ENCODE data around the gene LSM7.

LSM7 gene

DNA sequence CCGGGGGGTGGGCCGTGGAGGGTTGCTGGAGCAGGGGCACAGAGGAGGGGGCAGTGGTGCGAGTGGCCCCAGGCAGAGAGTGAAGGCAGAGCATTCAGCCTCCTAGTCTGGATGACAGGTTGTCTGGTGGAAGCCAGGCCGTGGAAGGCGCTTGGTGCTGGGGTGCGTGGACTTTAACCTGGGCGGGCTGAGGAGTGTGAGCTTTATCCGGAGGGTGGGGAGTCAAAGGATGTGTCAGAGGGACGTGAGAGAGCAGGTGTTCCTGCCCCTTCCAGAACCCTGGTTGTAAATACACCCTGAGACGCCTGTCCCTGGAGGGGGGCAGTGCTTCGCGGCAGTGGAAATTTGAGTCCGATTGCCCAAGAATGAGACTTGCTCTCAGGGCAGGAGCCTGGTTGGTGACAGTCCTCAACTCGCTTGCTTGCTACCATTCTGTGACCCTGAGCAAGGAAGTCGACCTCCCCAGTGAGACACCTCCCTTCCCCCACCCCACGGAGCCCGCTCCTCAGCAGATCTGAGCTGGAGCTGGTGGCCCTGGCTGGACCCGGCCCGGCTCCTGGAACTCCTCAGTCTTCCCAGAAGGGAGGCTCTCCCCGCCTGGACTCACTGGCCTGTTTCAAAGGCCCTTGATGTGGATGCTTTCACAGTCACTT, 2.4 kb upstream of the LSM7 start:
- H3K4me3 ChIP-seq (ENCODE audit: low read depth, low read length): no peak overlapping the region

DNA sequence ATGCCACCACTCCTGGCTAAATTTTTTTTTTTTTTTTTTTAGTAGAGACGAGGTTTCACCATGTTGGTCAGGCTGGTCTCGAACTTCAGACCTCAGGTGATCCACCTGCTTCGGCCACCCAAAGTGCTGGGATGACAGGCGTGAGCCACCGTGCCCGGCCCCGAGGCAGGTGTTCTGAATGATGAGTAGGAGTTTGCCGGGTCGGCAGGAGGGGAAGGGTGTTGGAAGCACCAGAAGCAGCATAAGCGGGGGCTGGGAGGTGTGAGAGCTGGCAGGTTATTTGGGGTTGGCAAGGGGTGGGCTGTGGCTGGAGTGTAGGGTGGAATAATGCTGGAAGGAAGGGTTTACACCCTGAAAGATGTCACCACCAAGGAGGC, 1.9 kb upstream of the LSM7 start:
- H3K4me2 ChIP-seq (ENCODE audit: low read length): no peak overlapping the region
- no peak overlapping the region for H3K27ac ChIP-seq (ENCODE audit: low read depth, low read length)
- H2BK120ac ChIP-seq (ENCODE audit: insufficient read depth, low read length, poor library complexity): no peak overlapping the region
- peaks cover 9 to 12% of the 10 kb centered on the region in 2 experiments for H3K36me3 ChIP-seq (ENCODE audit: control insufficient read depth in 1 of 2, insufficient read depth in 2 of 2, low read length in 2 of 2)
- H3K23ac ChIP-seq (ENCODE audit: low read length): no peak overlapping the region
- H4K12ac ChIP-seq (ENCODE audit: low read depth, low read length): no peak overlapping the region
- H3K79me2 ChIP-seq (ENCODE audit: control insufficient read depth, insufficient read depth, low read length, poor library complexity): peaks cover 10% of the 10 kb centered on the region
- peaks cover 8% of the 10 kb centered on the region for H3K79me1 ChIP-seq (ENCODE audit: low read length)
- no peak overlapping the region for H3K4me3 ChIP-seq (ENCODE audit: low read depth, low read length)
- no peak overlapping the region for H2AFZ ChIP-seq (ENCODE audit: insufficient read depth, low read length, poor library complexity)
- peaks cover 8 to 19% of the 10 kb centered on the region in 2 experiments for H3K4me1 ChIP-seq (ENCODE audit: control insufficient read depth in 1 of 2, insufficient read depth in 2 of 2, low read length in 2 of 2)
- no peak for DNase-seq
- no peak overlapping the region for H3K9ac ChIP-seq (ENCODE audit: low read length)
- H3K9me3 ChIP-seq (ENCODE audit: insufficient read depth, low read depth, low read length): no peaks in the 10 kb centered on the region
- H3K14ac ChIP-seq (ENCODE audit: low read length): no peak overlapping the region
- H3K4ac ChIP-seq (ENCODE audit: low read depth, low read length): no peak overlapping the region
- H3K27me3 ChIP-seq (ENCODE audit: insufficient read depth, low read length): no peaks in the 10 kb centered on the region
- no peak overlapping the region for H2AK5ac ChIP-seq (ENCODE audit: low read length)
- H2BK5ac ChIP-seq (ENCODE audit: low read depth, low read length, poor library complexity): no peak overlapping the region
- WGBS (ENCODE audit: extremely low coverage, insufficient coverage, insufficient read length): no CpG with 5 or more reads among the region's 10 CpGs
- no peak overlapping the region for H4K8ac ChIP-seq (ENCODE audit: low read depth, low read length)
- H4K91ac ChIP-seq (ENCODE audit: low read depth, low read length): no peak overlapping the region
- no peak overlapping the region for H2BK12ac ChIP-seq (ENCODE audit: low read length)
- H3K18ac ChIP-seq (ENCODE audit: low read length): no peak overlapping the region

More for the DNA sequence above, 2.4 kb upstream of the LSM7 start:
- H3K14ac ChIP-seq (ENCODE audit: low read length): no peak overlapping the region
- H3K4me1 ChIP-seq (ENCODE audit: control insufficient read depth in 1 of 2, insufficient read depth in 2 of 2, low read length in 2 of 2): peaks cover 8 to 19% of the 10 kb centered on the region in 2 experiments
- H3K9me3 ChIP-seq (ENCODE audit: insufficient read depth, low read depth, low read length): peaks cover 3% of the 10 kb centered on the region
- no peak overlapping the region for H4K91ac ChIP-seq (ENCODE audit: low read depth, low read length)
- WGBS (ENCODE audit: extremely low coverage, insufficient coverage, insufficient read length): no CpG with 5 or more reads among the region's 20 CpGs
- no peak for DNase-seq
- H2BK12ac ChIP-seq (ENCODE audit: low read length): no peak overlapping the region
- no peak overlapping the region for H2AFZ ChIP-seq (ENCODE audit: insufficient read depth, low read length, poor library complexity)
- H2BK120ac ChIP-seq (ENCODE audit: insufficient read depth, low read length, poor library complexity): no peak overlapping the region
- no peak overlapping the region for H2BK5ac ChIP-seq (ENCODE audit: low read depth, low read length, poor library complexity)
- peaks cover 8% of the 10 kb centered on the region for H3K79me1 ChIP-seq (ENCODE audit: low read length)
- no peak overlapping the region for H4K12ac ChIP-seq (ENCODE audit: low read depth, low read length)
- no peak overlapping the region for H2AK5ac ChIP-seq (ENCODE audit: low read length)
- no peak overlapping the region for H3K27ac ChIP-seq (ENCODE audit: low read depth, low read length)
- no peak overlapping the region for H3K23ac ChIP-seq (ENCODE audit: low read length)
- peaks cover 4 to 8% of the 10 kb centered on the region in 2 experiments for H3K36me3 ChIP-seq (ENCODE audit: control insufficient read depth in 1 of 2, insufficient read depth in 2 of 2, low read length in 2 of 2)
- H3K79me2 ChIP-seq (ENCODE audit: control insufficient read depth, insufficient read depth, low read length, poor library complexity): peaks cover 10% of the 10 kb centered on the region
- H3K27me3 ChIP-seq (ENCODE audit: insufficient read depth, low read length): no peaks in the 10 kb centered on the region
- no peak overlapping the region for H4K8ac ChIP-seq (ENCODE audit: low read depth, low read length)
- peak overlapping the region; percentile 23 for H3K4ac ChIP-seq (ENCODE audit: low read depth, low read length)
- H3K18ac ChIP-seq (ENCODE audit: low read length): no peak overlapping the region
- no peak overlapping the region for H3K4me2 ChIP-seq (ENCODE audit: low read length)
- no peak overlapping the region for H3K9ac ChIP-seq (ENCODE audit: low read length)

DNA sequence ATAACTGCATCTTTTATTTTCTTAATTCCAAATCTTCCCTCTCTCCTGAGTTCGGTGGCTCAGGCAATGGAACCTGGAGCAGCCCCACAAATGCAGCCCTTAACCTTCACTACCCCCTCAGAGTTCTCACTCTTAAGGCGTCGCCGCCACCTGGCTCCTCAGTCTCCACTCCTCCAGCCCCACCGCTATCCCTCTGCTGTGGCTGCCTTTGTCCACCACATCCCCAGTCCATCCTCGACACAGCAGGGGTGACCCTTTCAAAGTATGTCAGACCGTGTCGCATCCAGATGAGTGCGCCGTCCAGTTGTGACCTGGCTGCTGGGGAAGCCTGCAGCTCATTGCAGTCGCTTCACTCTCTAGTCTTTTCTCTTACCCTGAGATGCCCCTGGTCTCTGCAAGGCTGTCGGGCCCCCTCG, 1.1 kb upstream of the LSM7 start:
- H3K4me3 ChIP-seq (ENCODE audit: low read depth, low read length): peak overlapping the region; percentile 54
- peaks cover 8 to 19% of the 10 kb centered on the region in 2 experiments for H3K4me1 ChIP-seq (ENCODE audit: control insufficient read depth in 1 of 2, insufficient read depth in 2 of 2, low read length in 2 of 2)
- H3K23ac ChIP-seq (ENCODE audit: low read length): no peak overlapping the region
- peaks cover 8% of the 10 kb centered on the region for H3K79me1 ChIP-seq (ENCODE audit: low read length)
- peaks cover 10% of the 10 kb centered on the region for H3K79me2 ChIP-seq (ENCODE audit: control insufficient read depth, insufficient read depth, low read length, poor library complexity)
- peaks cover 16 to 17% of the 10 kb centered on the region in 2 experiments for H3K36me3 ChIP-seq (ENCODE audit: control insufficient read depth in 1 of 2, insufficient read depth in 2 of 2, low read length in 2 of 2)
- H3K4me2 ChIP-seq (ENCODE audit: low read length): peak overlapping the region; percentile 100
- no CpG with 5 or more reads among the region's 13 CpGs for WGBS (ENCODE audit: extremely low coverage, insufficient coverage, insufficient read length)
- no peak overlapping the region for H2BK12ac ChIP-seq (ENCODE audit: low read length)
- no peak overlapping the region for H2AFZ ChIP-seq (ENCODE audit: insufficient read depth, low read length, poor library complexity)
- no peak overlapping the region for H4K91ac ChIP-seq (ENCODE audit: low read depth, low read length)
- H4K8ac ChIP-seq (ENCODE audit: low read depth, low read length): no peak overlapping the region
- peak overlapping the region; percentile 7 for H3K4ac ChIP-seq (ENCODE audit: low read depth, low read length)
- no peak overlapping the region for H2BK5ac ChIP-seq (ENCODE audit: low read depth, low read length, poor library complexity)
- H3K14ac ChIP-seq (ENCODE audit: low read length): no peak overlapping the region
- H3K9ac ChIP-seq (ENCODE audit: low read length): no peak overlapping the region
- H3K9me3 ChIP-seq (ENCODE audit: insufficient read depth, low read depth, low read length): no peaks in the 10 kb centered on the region
- peak overlapping the region; percentile 63 for H4K12ac ChIP-seq (ENCODE audit: low read depth, low read length)
- H3K27ac ChIP-seq (ENCODE audit: low read depth, low read length): no peak overlapping the region
- H3K18ac ChIP-seq (ENCODE audit: low read length): no peak overlapping the region
- no peak overlapping the region for H2BK120ac ChIP-seq (ENCODE audit: insufficient read depth, low read length, poor library complexity)
- H2AK5ac ChIP-seq (ENCODE audit: low read length): peak overlapping the region; percentile 82
- H3K27me3 ChIP-seq (ENCODE audit: insufficient read depth, low read length): no peaks in the 10 kb centered on the region
- no peak for DNase-seq

- peak overlapping the region; percentile 82 for H2AK5ac ChIP-seq (ENCODE audit: low read length)
- no peak overlapping the region for H3K27ac ChIP-seq (ENCODE audit: low read depth, low read length)
- H2BK12ac ChIP-seq (ENCODE audit: low read length): no peak overlapping the region
- no peaks in the 10 kb centered on the region for H3K27me3 ChIP-seq (ENCODE audit: insufficient read depth, low read length)
- H2BK5ac ChIP-seq (ENCODE audit: low read depth, low read length, poor library complexity): peak overlapping the region; percentile 13
- H4K12ac ChIP-seq (ENCODE audit: low read depth, low read length): peak overlapping the region; percentile 63
- peaks cover 8% of the 10 kb centered on the region for H3K79me1 ChIP-seq (ENCODE audit: low read length)
- H3K18ac ChIP-seq (ENCODE audit: low read length): peak overlapping the region; percentile 60
- no peaks in the 10 kb centered on the region for H3K9me3 ChIP-seq (ENCODE audit: insufficient read depth, low read depth, low read length)
- peak overlapping the region; percentile 67 for H4K8ac ChIP-seq (ENCODE audit: low read depth, low read length)
- no peak overlapping the region for H3K23ac ChIP-seq (ENCODE audit: low read length)
- H3K4ac ChIP-seq (ENCODE audit: low read depth, low read length): peak overlapping the region; percentile 98
- peak overlapping the region; percentile 100 for H3K4me2 ChIP-seq (ENCODE audit: low read length)
- peak overlapping the region; percentile 81 for H4K91ac ChIP-seq (ENCODE audit: low read depth, low read length)
- H2AFZ ChIP-seq (ENCODE audit: insufficient read depth, low read length, poor library complexity): peak overlapping the region; percentile 80
- no peak for DNase-seq
- WGBS (ENCODE audit: extremely low coverage, insufficient coverage, insufficient read length): no CpG with 5 or more reads among the region's 16 CpGs
- peak overlapping the region; percentile 99 for H3K4me3 ChIP-seq (ENCODE audit: low read depth, low read length)
- peak overlapping the region; percentile 71 for H3K14ac ChIP-seq (ENCODE audit: low read length)
- H2BK120ac ChIP-seq (ENCODE audit: insufficient read depth, low read length, poor library complexity): peak overlapping the region; percentile 77
- peaks cover 10% of the 10 kb centered on the region for H3K79me2 ChIP-seq (ENCODE audit: control insufficient read depth, insufficient read depth, low read length, poor library complexity)
- H3K4me1 ChIP-seq (ENCODE audit: control insufficient read depth in 1 of 2, insufficient read depth in 2 of 2, low read length in 2 of 2): peaks cover 8 to 19% of the 10 kb centered on the region in 2 experiments
- H3K9ac ChIP-seq (ENCODE audit: low read length): peak overlapping the region; percentile 97
- H3K36me3 ChIP-seq (ENCODE audit: control insufficient read depth in 1 of 2, insufficient read depth in 2 of 2, low read length in 2 of 2): peaks cover 19% of the 10 kb centered on the region in 2 experiments
These were observed 728 bp upstream of the LSM7 start for GRCh38 chr19:2329149-2329478.

Data from trophoblast cell (in vitro differentiated cells and primary cell).